HG03442 (cell line): ENCODE measurements around the gene TAF8.

Experiments
- ATAC-seq: cut with Tn5 transposase; IDR thresholded peaks from one replicate; pipeline ENCODE4 v1.9.1; 2021; ENCODE audit warnings: mild to moderate bottlenecking, moderate library complexity; ENCODE audit not compliant: unreplicated experiment

The TAF8 gene

DNA sequence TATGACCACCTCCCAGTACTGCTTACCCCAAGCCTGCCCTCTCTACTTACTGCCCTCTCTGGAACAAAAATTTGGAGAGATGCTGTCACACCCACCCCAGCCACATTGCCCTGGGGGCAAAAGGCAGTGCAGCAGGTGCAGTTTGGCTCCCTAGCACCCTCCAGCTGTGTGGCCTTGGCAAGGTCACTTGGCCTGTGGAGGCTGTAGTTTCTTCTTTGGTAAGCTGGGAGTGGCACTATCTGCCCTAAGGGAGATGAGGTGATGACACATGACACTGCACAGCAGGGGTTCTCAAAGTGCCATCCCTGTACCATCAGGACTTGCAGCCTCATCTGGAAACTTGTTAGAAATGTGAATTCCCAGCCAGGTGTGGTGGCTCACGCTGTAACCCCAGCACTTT is 44.8 kb downstream of the TAF8 start:
- ATAC-seq, result no peak

GRCh38 chr6:42095776-42096541 is 45.6 kb downstream of the TAF8 start:
- ATAC-seq, result no peak

DNA sequence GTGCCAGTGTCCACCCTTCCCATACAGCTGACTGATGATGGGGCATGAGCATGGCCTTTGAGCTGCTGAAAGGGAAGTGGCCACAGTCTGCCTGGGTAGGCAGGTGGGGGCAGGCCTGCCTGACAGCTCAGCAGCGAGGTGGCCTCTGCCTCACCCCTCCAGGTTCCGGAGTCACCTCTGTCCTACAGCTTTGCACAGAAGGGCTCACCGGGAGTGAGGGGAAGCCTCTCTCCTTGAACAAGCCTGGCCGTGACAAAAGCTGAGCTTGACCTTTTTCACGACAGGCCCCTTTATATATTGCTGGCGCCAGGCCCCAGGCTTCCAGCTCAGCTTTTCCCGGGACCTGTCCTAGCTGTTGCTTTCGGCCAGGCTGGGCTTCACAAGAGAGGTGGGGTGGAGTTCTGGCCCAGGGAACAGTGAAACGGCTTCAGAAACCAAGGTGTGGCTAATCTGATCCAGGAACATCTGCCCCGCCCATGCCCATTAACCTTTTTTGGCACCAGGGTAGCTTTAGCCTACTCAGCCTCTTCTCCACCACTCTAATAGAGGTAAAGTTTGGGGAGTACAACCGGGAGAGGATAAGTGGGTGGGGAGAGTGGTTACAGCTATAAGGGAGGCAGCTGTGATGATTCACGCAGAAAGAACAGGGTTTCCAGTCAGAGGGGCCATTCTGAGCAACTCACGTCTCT is 49.2 kb downstream of the TAF8 start:
- no peak for ATAC-seq

DNA sequence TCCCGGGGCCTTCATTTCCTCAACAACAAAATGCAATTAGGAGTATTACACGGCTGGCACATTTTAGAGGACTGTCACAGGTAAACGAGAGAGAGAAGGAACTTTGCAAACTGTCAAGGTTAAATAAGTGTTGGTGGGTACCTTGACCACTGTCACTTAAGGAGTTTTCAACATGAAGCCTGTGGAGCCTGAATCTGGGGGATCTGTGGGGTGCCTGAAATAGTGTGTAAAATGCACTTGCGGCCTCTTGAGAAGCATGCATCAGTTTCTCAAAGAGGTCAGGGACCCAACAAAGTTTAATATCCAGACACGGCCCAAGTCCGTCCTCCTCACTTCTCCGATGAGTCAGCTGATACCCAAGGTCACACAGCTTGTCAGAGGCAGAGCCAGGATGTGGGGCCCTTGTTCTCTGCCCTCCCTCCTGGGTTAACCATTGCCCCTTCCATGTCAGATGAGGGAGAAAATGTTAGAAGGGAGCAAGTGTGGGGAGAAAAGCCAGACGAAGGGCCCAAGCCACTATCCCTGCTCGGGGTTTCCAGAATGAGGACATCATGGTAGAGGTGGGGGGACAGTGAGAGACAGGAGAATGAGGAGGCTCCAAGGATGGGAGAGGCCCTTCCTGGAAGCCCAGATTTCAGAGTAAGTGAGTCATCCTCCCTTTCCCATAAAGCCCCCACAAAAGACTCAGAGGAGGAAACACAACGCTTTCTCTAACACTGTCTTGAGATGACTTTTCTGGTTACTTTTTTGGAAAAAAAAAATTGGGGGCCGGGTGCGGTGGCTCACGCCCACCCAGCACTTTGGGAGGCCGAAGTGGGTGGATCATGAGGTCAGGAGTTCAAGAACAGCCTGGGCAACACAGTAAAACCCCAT is 49.9 kb downstream of the TAF8 start:
- no peak for ATAC-seq

GRCh38 chr6:42101186-42101657 is 50.9 kb downstream of the TAF8 start:
- ATAC-seq, result no peak

DNA sequence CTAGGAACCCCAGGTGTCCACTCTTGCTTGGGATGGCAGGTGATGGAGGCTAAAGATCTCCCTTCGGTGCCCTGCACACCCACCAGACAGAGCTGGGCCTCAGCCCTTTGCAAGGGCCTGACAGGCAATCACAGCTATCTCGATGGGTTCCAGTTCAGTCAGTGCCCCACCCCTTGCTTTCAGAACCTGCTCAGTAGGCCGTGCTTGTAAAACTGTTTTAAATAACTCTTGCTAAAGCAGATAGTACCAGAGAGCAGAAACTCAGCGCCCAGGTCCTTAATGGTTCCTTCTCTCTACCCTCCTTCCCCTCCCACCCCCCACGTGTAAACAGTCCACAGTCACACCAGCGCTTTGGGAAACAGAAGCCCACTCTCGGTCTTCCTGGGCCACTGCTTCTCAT is 52.9 kb downstream of the TAF8 start:
- ATAC-seq, result no peak

DNA sequence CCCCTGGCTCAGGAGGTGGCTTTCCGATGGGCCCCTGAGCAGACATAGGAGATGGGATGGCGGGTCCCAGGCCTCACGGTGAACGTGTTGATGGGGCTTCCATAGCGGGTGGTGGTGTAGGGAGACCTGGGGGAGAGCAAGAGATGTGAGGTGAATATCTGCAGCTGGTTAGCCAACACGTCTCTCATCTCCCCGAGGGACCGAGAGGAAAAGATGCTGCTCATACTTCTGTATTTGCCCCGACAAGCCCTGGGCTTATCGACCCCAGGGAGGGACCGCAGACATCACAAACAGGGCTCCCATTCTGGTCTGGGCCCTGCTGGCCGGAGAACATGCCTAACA is 53.4 kb downstream of the TAF8 start:
- no peak for ATAC-seq

DNA sequence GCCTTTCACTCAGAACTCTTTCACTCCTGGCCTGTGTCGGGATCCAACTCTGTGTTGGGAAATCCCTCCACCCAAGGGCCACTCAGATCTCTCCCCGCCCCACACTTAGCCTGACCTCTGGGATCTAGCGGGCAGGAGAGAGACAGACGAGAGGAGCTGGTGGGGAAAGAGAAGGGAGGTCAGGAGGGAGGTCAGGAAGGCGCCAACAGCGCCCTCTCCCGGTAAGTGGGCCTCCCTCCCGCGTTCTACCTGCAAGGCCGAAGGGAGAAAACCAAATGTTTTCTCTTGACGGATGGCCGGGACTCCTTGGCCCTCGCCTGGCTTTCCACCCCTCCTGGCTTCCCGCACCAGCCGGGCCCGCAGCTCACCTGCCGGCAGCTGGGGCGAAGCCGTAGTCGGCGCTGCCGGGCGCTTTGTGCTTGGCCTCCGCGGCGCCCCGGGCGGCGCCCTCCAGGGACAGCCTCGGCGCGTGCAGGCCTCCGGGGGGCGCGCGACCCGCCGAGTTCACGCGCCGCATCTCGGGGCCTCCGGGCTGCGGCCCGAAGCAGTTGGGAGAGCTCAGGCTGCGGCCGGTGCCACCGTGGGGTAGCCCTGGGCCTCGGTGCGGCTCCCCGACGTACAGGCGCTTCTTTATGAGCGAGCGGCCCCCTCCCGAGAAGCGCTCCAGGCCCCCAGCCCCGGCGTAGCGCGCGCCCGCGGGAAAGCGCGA is 53.9 kb downstream of the TAF8 start:
- ATAC-seq, result peak; percentile 50

DNA sequence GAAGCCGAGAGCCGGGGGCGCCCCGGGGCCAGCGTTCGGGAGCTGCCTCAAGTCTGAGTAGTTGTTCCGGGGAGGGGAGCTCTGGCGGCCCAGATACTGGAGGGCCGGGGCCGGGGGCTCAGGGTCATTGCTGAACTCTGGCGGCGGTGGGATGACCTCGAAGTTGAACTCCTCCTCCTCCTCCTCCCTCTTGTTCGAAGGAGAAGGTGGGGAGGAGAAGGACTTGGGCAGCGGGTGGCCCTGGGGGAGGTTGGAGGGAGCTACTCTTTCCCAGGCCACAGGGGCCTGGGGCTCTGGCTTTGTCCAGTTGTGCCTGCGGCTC is 54.4 kb downstream of the TAF8 start:
- ATAC-seq, result no peak

DNA sequence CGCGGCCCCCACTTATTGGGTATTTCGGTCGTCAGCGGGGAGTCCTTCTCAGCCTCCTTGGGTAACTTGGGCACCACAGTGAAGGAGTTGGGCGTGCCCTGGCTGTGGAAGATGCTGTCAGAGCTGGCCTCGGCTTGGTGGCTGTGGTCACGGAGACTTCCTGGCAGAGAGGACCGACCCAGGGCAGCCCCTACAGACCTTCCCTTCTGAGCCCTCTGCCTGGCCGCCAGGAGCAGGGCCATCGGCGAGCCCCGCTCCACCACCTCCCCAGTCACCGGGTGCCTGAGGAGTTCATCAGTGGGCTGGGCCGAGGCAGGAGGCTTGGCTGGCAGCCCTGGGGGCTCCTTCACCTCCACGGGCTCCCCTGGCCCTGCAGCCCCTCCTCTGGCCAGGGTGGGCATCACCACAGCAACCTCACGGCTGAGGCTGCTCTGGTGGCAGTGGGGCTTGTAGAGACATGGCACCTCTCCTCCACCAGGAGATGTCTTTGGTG is 54.9 kb downstream of the TAF8 start:
- ATAC-seq, result no peak

- no peak for ATAC-seq
Measured at GRCh38 chr6:42105709-42106108, 55.4 kb downstream of the TAF8 start.

GRCh38 chr6:42106112-42107023 is 56.0 kb downstream of the TAF8 start:
- ATAC-seq, result no peak

- no peak for ATAC-seq
Measured at GRCh38 chr6:42108071-42108470, 57.7 kb downstream of the TAF8 start.

DNA sequence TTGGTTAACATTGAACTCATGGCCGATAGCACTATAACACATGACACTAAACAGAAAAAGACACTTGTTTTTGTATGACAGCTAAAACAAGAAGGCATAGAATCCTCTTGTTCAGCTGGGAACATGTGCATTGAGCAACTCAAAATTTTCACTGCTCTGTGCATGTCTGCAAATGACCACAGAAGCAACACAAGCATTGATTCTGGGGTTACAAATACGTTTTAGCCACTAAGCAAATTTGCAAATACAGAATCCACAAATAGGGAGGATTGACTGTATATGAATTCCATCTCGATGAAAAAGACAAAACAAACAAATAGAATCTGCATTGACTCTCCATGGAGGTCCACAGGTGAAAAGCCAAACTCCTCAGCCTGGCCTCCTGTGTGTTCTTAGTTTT is 60.4 kb downstream of the TAF8 start:
- no peak for ATAC-seq

DNA sequence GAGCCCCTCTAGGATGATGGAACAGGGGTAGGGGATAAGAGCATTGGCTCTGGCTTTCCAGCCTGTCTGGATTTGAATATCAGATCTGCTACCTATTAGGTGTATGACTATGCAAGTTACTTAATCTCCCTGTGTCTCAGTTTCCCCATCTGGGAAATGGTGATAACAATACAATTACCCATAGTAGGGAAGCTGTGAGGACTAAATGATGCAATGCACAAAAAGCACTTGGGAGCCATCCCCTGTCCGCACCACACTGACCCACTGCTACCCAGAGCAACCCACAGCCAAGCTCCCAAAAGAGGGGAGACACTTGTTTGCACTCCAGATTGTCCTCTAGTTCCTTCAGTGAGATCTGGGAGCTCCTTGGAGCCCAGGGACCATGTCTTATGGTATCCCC is 62.0 kb downstream of the TAF8 start:
- no peak for ATAC-seq

- ATAC-seq, result no peak
Measured at GRCh38 chr6:42113936-42114636, 63.8 kb downstream of the TAF8 start.

- no peak for ATAC-seq
Measured at GRCh38 chr6:42117843-42118161, 67.5 kb downstream of the TAF8 start.

DNA sequence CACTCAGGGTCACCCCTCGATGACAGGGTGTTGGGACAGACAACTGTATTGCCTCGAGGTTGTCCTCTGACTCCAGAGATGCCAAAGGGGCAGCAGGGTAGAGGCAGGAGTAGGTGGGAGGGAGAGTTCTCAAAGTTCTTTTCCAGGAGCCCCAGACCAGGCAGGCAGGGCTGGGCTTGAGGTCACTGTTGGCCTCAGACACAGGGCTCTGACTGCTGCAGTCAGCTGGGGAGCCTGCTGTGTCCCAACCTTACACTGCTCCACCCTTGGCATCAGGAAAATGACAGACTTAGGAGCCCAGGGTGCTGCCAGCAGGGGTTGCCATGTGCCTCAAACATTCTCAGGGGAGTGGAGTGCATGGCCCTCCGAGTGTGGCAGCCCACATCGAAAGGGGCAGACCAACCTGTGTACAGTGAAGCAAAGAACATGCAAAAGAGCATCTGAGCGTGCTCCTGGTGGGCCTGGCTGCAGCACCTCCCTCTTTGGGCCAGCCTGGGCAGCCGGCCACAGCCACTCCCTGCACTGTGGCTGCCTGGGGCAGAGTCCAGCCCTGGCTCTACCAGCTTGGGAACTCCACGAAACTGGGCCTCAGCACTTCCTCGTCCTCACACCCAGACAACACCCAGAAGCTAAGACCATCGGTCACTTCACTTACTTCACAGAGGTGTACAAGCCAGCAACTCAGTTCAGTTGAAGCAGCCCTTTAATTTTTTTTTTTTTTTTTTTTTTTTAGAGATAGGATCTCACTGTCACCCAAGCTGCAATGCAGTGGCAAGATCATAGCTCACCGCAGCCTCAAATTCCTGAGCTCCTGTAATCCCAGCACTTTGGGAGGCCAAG is 68.1 kb downstream of the TAF8 start:
- ATAC-seq, result no peak
